Muscle of back (tissue), 13 donors: ENCODE data around the gene SPNS1. TPM values are rescaled to one million over a fixed set of nuclear protein-coding genes. Genes with fewer than 3 reads are reported as not detected.
"Not testable (repeated sequence)": the region's sequence is repeated elsewhere in the genome, so short reads cannot be mapped to it uniquely, and the experiment has no call there.

ENCODE experiments used
- DNase-seq, 3 donors: peaks; one replicate each; pipeline versions ENCODE4 v3.0.0 to v3.0.0-alpha.2; 2013
- long read RNA-seq, 9 donors: transcript quantifications; one replicate each; lab custom pipeline, GENCODE V29; 2026
- polyA plus RNA-seq, 10 donors: library from polyadenylated mRNA; unstranded; fragments of 120-200 nt; gene quantifications; one replicate each; pipeline ENCODE4 v1.2.1, GENCODE V29; 2013; ENCODE audit not compliant: insufficient read length in 10 of 10

SPNS1 gene, protein sequence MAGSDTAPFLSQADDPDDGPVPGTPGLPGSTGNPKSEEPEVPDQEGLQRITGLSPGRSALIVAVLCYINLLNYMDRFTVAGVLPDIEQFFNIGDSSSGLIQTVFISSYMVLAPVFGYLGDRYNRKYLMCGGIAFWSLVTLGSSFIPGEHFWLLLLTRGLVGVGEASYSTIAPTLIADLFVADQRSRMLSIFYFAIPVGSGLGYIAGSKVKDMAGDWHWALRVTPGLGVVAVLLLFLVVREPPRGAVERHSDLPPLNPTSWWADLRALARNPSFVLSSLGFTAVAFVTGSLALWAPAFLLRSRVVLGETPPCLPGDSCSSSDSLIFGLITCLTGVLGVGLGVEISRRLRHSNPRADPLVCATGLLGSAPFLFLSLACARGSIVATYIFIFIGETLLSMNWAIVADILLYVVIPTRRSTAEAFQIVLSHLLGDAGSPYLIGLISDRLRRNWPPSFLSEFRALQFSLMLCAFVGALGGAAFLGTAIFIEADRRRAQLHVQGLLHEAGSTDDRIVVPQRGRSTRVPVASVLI
- polyA plus RNA-seq = 10 to 100 TPM; 16.6 to 26.9 (median 22.8) TPM
- long read RNA-seq, donor 1, partial matches to known transcripts = 5 of 8 reads
- long read RNA-seq, donor 1, other reads (novel, unspliced or antisense) = 0 of 8 reads
- long read RNA-seq, donor 2, partial matches to known transcripts = 0 of 6 reads
- long read RNA-seq, donor 2, other reads (novel, unspliced or antisense) = 0 of 6 reads
- long read RNA-seq, donor 3 = 0 reads
- long read RNA-seq, donor 4, partial matches to known transcripts = 0 of 4 reads
- long read RNA-seq, donor 4, other reads (novel, unspliced or antisense) = 0 of 4 reads
- long read RNA-seq, donor 5, transcript SPNS1-201 (12 exons, 2,208 nt) = major isoform, 8 of 9 reads
- long read RNA-seq, donor 5, partial matches to known transcripts = 0 of 9 reads
- long read RNA-seq, donor 5, other reads (novel, unspliced or antisense) = 0 of 9 reads
- long read RNA-seq, donor 6, partial matches to known transcripts = 7 of 12 reads
- long read RNA-seq, donor 6, other reads (novel, unspliced or antisense) = 0 of 12 reads
- long read RNA-seq, donor 7, partial matches to known transcripts = 8 of 11 reads
- long read RNA-seq, donor 7, other reads (novel, unspliced or antisense) = 0 of 11 reads
- long read RNA-seq, donor 8, partial matches to known transcripts = 5 of 9 reads
- long read RNA-seq, donor 8, other reads (novel, unspliced or antisense) = 0 of 9 reads
- long read RNA-seq, donor 9, partial matches to known transcripts = 0 of 1 reads
- long read RNA-seq, donor 9, other reads (novel, unspliced or antisense) = 0 of 1 reads

DNA sequence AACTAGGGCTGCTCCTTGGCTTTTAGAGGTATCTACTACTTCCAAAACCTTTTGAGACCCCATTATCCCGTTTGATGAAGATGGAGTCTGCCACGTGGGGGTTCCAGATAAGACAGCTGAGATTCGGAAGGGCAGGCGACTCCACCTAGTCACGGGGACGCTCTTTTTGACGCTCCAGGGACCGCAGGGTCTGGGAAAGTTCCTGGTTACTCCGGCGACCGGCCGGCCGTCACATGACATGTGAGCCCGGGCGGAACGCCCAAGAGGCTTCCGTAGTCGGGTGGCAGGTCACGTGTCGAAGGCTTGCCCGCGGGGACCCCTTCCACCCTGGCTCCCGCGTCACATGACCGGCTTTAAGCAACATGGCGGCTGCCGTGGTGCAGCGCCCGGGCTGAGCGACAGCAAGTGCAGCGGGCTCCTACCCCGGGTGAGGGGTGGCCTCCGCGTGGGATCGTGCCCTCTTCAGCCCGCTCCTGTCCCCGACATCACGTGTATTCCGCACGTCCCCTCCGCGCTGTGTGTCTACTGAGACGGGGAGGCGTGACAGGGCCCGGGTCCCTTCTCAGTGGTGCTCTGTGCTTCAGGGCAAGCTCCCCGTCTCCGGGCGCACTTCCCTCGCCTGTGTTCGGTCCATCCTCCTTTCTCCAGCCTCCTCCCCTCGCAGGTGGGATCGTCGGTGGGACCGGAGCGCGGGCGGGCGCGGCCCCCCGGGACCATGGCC, at the start of gene SPNS1:
Gene SPNS1, plus strand, starts transcription at position 342 of the 721 bp plus-strand sequence. Its CDS starts 374 bp downstream, at position 716.
- peak; percentile 96 to 98 (median 97) for DNase-seq

DNA sequence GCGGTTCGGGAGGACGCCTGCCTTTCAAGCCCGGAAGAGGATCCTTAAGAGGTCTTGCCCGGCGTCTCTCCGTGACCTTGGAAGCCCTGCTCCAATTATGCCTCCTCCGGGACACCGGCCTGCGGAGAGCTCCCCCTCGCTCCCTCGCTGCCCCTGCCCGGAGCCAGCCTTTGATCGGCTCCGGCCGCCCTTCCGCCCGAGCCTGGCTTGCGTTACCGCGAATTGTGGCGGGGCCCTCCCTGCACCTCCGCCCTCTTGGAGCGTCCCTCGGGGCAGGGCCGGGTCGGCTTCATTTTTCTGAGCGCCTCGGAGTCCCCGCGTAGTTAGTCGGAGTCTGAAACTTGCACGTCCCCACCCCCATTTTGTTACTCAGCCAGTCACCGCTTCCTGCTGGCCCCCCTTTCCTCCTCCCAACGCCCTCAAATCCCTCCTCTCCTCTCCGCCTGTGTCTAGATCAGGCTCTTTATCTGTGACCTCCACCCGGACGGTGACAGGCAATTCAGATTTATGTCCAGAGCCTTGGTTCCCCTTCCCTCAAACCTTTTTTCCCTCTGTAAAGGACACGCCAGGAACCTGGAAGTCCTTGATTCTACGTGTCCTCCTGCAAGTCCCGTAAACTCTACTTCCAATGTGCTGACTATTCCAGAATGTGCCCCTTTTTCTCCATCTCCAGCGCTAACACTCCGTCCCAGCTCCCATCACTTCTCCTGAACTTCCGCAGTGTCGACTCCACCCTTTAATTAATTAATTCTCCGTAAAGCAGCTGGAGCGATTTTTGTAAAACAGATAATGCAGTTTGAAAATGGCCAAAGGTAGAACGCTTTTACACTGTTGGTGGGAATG, 49.0 kb upstream of the SPNS1 start:
- peak; percentile 80 to 98 (median 89) for DNase-seq

DNA sequence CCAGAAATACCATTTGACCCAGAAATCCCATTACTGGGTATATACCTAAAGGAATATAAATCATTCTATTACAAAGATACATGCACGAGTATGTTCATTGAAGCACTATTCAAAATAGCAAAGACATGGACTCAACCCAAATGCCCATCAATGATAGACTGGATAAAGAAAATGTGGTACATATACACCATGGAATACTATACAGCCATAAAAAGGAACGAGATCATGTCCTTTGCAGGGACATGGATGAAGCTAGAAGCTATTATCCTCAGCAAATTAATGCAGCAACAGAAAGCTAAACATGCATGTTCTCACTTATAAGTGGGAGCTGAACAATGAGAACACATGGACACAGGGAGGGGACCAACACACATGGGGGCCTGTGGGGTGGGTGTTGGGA, 48.3 kb upstream of the SPNS1 start:
- not testable (repeated sequence) for DNase-seq

- no peak for DNase-seq
Measured at GRCh38 chr16:28927815-28928214, 46.8 kb upstream of the SPNS1 start.

DNA sequence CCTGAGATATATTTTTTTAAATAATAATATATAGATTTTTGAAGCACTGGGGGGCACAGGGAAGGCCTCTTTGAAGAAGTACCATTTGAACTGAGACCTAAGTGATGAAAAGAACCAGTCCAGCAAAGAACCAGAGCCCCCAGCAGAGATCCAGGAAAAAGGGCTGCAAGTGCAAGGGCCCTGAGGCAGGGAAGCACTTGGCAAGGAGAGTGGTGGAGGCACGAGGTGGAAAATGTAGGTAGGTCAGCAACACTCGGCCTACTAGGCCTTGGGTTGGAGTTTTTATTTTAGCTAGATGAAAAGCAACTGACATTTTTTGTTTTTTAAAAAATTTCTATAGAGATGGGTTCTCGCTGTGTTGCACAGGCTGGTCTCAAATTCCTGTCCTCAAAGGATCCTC, 44.4 kb upstream of the SPNS1 start:
- no peak for DNase-seq

DNA sequence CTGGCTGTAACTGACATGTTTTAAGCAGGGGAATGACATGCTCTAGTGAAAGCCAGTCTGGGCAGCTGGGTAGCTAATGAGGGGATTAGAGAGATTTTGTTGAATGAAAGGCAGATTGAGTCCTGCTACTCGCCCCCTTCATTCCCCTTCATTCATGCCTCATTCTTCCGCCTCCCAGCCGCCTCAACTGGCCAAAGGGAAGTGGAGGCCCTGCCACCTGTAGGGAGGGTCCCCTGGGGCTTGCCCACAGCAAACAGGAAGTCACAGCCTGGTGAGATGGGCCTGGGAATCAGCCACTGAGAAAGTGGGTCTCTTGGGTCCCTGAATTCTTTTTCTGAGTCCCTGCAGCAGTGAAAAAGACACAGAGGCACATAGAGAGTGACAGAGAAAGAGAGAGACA, 43.9 kb upstream of the SPNS1 start:
- DNase-seq = no peak

GRCh38 chr16:28931801-28932225, 42.8 kb upstream of the SPNS1 start, which contains the start of gene CD19:
Gene CD19, plus strand, starts transcription at chr16:28931971. Its CDS starts 30 bp downstream, at chr16:28932001.
- DNase-seq = no peak

DNA sequence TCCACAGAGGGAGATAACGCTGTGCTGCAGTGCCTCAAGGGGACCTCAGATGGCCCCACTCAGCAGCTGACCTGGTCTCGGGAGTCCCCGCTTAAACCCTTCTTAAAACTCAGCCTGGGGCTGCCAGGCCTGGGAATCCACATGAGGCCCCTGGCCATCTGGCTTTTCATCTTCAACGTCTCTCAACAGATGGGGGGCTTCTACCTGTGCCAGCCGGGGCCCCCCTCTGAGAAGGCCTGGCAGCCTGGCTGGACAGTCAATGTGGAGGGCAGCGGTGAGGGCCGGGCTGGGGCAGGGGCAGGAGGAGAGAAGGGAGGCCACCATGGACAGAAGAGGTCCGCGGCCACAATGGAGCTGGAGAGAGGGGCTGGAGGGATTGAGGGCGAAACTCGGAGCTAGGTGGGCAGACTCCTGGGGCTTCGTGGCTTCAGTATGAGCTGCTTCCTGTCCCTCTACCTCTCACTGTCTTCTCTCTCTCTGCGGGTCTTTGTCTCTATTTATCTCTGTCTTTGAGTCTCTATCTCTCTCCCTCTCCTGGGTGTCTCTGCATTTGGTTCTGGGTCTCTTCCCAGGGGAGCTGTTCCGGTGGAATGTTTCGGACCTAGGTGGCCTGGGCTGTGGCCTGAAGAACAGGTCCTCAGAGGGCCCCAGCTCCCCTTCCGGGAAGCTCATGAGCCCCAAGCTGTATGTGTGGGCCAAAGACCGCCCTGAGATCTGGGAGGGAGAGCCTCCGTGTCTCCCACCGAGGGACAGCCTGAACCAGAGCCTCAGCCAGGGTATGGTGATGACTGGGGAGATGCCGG, 42.0 kb upstream of the SPNS1 start:
- no peak for DNase-seq

DNA sequence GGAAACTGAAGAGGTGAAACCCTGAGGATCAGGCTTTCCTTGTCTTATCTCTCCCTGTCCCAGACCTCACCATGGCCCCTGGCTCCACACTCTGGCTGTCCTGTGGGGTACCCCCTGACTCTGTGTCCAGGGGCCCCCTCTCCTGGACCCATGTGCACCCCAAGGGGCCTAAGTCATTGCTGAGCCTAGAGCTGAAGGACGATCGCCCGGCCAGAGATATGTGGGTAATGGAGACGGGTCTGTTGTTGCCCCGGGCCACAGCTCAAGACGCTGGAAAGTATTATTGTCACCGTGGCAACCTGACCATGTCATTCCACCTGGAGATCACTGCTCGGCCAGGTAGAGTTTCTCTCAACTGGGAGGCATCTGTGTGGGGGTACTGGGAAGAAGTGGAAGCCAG, 41.4 kb upstream of the SPNS1 start:
- no peak for DNase-seq

GRCh38 chr16:28935346-28935745, 39.2 kb upstream of the SPNS1 start:
- no peak for DNase-seq

- peak; percentile 51 to 80 (median 59) for DNase-seq
Measured at GRCh38 chr16:28935924-28936783, 38.4 kb upstream of the SPNS1 start.

DNA sequence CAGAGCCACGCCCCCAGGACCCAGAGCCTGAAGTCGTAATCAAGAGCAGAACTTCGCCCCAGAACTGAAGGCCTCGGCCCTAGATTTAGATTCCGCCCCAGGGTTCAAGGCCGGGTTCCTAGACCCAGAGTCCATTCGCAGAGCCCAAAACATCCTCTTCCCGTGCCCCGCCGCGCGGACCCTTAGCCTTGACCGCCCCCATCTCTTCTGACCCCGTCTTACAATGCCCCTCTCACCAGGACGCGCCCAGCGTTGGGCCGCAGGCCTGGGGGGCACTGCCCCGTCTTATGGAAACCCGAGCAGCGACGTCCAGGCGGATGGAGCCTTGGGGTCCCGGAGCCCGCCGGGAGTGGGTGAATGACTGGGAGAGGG, 37.8 kb upstream of the SPNS1 start:
- DNase-seq = no peak

GRCh38 chr16:28937222-28937876, 37.2 kb upstream of the SPNS1 start:
- DNase-seq = no peak

GRCh38 chr16:28938721-28939120, 35.9 kb upstream of the SPNS1 start:
- DNase-seq = no peak

DNA sequence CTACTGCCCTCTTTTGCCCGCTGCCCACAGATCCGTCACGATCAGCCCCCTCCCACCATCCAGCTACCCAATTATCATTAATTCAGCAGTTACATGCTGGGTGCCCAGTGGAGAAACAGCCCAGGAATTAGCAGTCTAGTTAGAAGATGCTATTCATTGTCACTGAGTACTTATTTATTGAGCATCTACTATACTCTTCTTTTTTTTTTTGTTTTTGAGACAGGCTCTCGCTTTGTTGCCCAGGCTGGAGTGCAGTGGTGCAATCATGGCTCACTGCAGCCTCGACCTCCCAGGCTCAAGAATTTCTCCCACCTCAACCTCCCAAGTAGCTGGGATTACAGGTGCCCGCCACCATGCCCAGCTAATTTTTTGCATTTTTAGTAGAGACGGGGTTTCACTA, 34.8 kb upstream of the SPNS1 start:
- not testable (repeated sequence) for DNase-seq

DNA sequence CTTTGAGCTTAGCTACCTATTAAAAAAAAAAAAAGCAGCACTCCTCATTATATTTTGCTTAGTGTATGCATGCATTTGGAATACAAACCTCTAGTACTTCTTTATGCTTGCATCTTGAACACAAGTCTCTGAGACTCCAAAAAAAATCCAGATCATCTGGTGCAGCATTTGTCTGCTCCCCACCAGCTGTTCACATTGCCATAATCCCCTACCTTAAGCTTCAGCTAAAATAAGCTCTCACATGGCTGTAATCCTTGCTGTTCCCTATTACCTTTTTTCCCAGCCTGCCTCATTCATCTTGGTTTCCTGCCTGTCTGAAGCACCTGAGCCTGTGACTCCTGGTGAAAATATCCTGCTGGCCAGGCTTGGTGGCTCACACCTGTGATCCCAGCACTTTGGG, 31.3 kb upstream of the SPNS1 start:
- no peak for DNase-seq

DNA sequence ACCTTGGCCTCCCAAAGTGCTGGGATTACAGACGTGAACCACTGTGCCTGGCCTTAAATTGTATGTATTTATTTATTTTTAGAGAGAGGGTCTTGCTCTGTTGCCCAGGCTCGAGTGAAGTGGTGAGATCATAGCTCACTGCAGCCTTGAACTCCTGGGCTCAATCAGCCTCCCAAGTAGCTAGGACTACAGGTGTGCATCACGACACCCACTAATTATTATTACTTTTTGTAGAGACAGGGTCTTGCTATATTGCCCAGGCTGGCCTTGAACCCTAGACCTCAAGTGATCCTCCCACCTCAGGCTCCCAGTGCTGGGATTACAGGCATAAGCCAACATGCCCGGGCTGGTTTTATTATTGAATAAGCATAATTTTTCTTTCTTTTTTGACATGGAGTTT, 27.9 kb upstream of the SPNS1 start:
- no peak for DNase-seq
